H1 (cell line): ENCODE data around the gene NDUFAF3.

Source experiments
- CREB1 ChIP-seq: IDR thresholded peaks from 2 replicates; pipeline ENCODE4 v1.6.1; 2012; ENCODE audit warnings: inconsistent platforms
- CTCF ChIP-seq, 3 experiments: IDR thresholded peaks; 1 replicate in 2 of 3; 2 replicates in 1 of 3; pipeline versions ENCODE4 v1.5.1 to v1.6.1; 2011; ENCODE audit warnings: low read length in 3 of 3, mild to moderate bottlenecking in 3 of 3, inconsistent platforms in 2 of 3, low read depth in 1 of 3, moderate library complexity in 1 of 3; ENCODE audit not compliant: insufficient read depth in 1 of 3; ENCODE audit errors: control extremely low read depth in 1 of 3
- EP300 ChIP-seq, 2 experiments: IDR thresholded peaks; 1 replicate in 1 of 2; 2 replicates in 1 of 2; pipeline ENCODE4 v1.6.1; 2011 to 2012; ENCODE audit warnings: low read depth in 2 of 2, low read length in 2 of 2, mild to moderate bottlenecking in 2 of 2, borderline replicate concordance in 1 of 2, inconsistent platforms in 1 of 2, moderate library complexity in 1 of 2
- EZH2 ChIP-seq: fragments of 200-600 bp; sonication (generic); IDR thresholded peaks from 2 replicates; pipeline ENCODE4 v1.7.1; 2012; ENCODE audit warnings: low read depth, mild to moderate bottlenecking, moderate library complexity, low read length, inconsistent platforms; ENCODE audit not compliant: severe bottlenecking
- GABPA ChIP-seq: IDR thresholded peaks from 2 replicates; pipeline ENCODE4 v1.6.1; 2011; ENCODE audit warnings: mild to moderate bottlenecking, low read length, moderate library complexity, borderline replicate concordance; ENCODE audit not compliant: insufficient read depth
- PHF8 ChIP-seq: fragments of 200-600 bp; sonication (generic); conservative IDR thresholded peaks from 2 replicates; pipeline ENCODE4 v1.7.1; 2012; ENCODE audit warnings: low read depth, mild to moderate bottlenecking, inconsistent platforms, low read length, moderate library complexity
- POLR2A ChIP-seq, 2 experiments: IDR thresholded peaks; 1 replicate in 1 of 2; 2 replicates in 1 of 2; pipeline ENCODE4 v1.6.1; 2011; ENCODE audit warnings: low read depth in 2 of 2, low read length in 2 of 2, mild to moderate bottlenecking in 2 of 2; ENCODE audit errors: control extremely low read depth in 1 of 2
- RAD21 ChIP-seq, 2 experiments: IDR thresholded peaks in 1 of 2; conservative IDR thresholded peaks in 1 of 2; 2 replicates each; pipeline ENCODE4 v1.6.1; 2011; ENCODE audit warnings: low read depth in 2 of 2, low read length in 2 of 2, improper control_type of control experiment in 1 of 2, inconsistent platforms in 1 of 2, mild to moderate bottlenecking in 1 of 2, moderate library complexity in 1 of 2
- SRF ChIP-seq: IDR thresholded peaks from 2 replicates; pipeline ENCODE4 v1.6.1; 2011; ENCODE audit warnings: mild to moderate bottlenecking, low read depth, low read length, moderate library complexity
- TAF7 ChIP-seq: optimal IDR thresholded peaks from 2 replicates; pipeline ENCODE3; 2011; ENCODE audit warnings: low read depth, mild to moderate bottlenecking, inconsistent platforms, low read length, moderate library complexity, borderline replicate concordance
- YY1 ChIP-seq: IDR thresholded peaks from 2 replicates; pipeline ENCODE4 v1.6.1; 2011; ENCODE audit warnings: low read depth, mild to moderate bottlenecking, low read length

DNA sequence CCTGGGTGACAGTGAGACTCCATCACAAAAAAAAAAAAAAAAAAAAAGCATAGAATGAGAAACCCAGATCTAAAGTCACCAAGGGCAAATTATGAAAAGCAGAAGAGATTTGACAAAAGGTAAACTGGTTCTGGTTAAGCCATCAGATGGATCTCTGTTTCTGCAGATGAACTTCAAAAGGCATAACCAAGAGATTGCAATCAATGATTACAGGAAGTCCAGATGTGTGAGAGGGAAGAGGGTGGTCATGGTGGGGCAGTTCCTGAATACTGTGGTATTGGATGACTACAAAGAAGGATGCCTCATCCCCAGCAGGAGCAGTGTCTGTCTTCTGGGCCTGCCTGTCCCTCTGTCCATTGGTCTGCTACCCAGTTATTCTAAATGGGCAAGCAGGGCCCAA is 28.1 kb upstream of the NDUFAF3 start:
- no peak for TF ChIP-seq EP300 (IDR thresholded peaks at IDR 0.05; ENCODE audit: borderline replicate concordance in 1 of 2, low read depth in 2 of 2, low read length in 2 of 2)
- TF ChIP-seq POLR2A (IDR thresholded peaks at IDR 0.05; ENCODE audit: control extremely low read depth in 1 of 2, low read depth in 2 of 2, low read length in 2 of 2) = no peak
- TF ChIP-seq PHF8 = no peak
- no peak for TF ChIP-seq TAF7
- no peak for TF ChIP-seq GABPA
- TF ChIP-seq SRF = no peak
- no peak for TF ChIP-seq CTCF (IDR thresholded peaks at IDR 0.05; ENCODE audit: control extremely low read depth in 1 of 3, insufficient read depth in 1 of 3, low read depth in 1 of 3, low read length in 3 of 3)
- no peak for TF ChIP-seq YY1
- TF ChIP-seq RAD21 (IDR thresholded peaks at IDR 0.05 in 1 of 2, conservative IDR thresholded peaks at IDR 0.05 in 1 of 2; ENCODE audit: low read depth in 2 of 2, low read length in 2 of 2) = no peak
- TF ChIP-seq EZH2 = no peak
- no peak for TF ChIP-seq CREB1
